NCI-H748 (cell line): ENCODE data around the gene UNG.

Experiments used
- DNase-seq: peaks from one replicate; lab custom pipeline; 2025; ENCODE audit not compliant: unreplicated experiment; lab: John Stamatoyannopoulos, UW

The UNG gene

GRCh38 chr12:109088818-109089217 is 8.6 kb upstream of the UNG start:
- no peak for DNase-seq

- no peak for DNase-seq
Measured at GRCh38 chr12:109089683-109090082, 7.7 kb upstream of the UNG start.

- DNase-seq, result no peak
Measured at GRCh38 chr12:109092497-109093021, 4.8 kb upstream of the UNG start.

- DNase-seq, result peak; percentile 94
Measured at GRCh38 chr12:109093022-109093918, 4.1 kb upstream of the UNG start, which contains the start of gene ALKBH2. ALKBH2 (minus strand) TSS chr12:109093472; CDS start chr12:109092786, 686 bp downstream.

- no peak for DNase-seq
Measured at GRCh38 chr12:109097140-109097434, 310 bp upstream of the UNG start.

GRCh38 chr12:109098183-109098604 is 797 bp downstream of the UNG start:
- peak; percentile 78 for DNase-seq

- no peak for DNase-seq
Measured at GRCh38 chr12:109098651-109099050, 1.3 kb downstream of the UNG start.

GRCh38 chr12:109099431-109100020 is 2.1 kb downstream of the UNG start:
- DNase-seq, result no peak

- DNase-seq, result no peak
Measured at GRCh38 chr12:109100741-109101140, 3.3 kb downstream of the UNG start.

- no peak for DNase-seq
Measured at GRCh38 chr12:109102491-109102890, 5.1 kb downstream of the UNG start.

GRCh38 chr12:109105176-109105575 is 7.8 kb downstream of the UNG start:
- DNase-seq, result no peak

GRCh38 chr12:109109746-109110350 is 12.5 kb downstream of the UNG start:
- no peak for DNase-seq

GRCh38 chr12:109110988-109111495 is 13.6 kb downstream of the UNG start:
- no peak for DNase-seq

GRCh38 chr12:109112720-109113465 is 15.5 kb downstream of the UNG start:
- DNase-seq, result no peak

GRCh38 chr12:109113661-109114321 is 16.4 kb downstream of the UNG start:
- no peak for DNase-seq

GRCh38 chr12:109114644-109115043 is 17.2 kb downstream of the UNG start:
- no peak for DNase-seq

GRCh38 chr12:109115404-109115757 is 18.0 kb downstream of the UNG start:
- DNase-seq, result no peak

- DNase-seq, result no peak
Measured at GRCh38 chr12:109115758-109116610, 18.6 kb downstream of the UNG start, which contains the start of gene ACACB. ACACB (plus strand) TSS chr12:109116587; CDS start chr12:109139406, 22,819 bp downstream.

- no peak for DNase-seq
Measured at GRCh38 chr12:109116611-109116949, 19.2 kb downstream of the UNG start.

- no peak for DNase-seq
Measured at GRCh38 chr12:109120095-109120494, 22.7 kb downstream of the UNG start.
